Upper lobe of right lung (tissue), 1 donor: Measurements from ENCODE around the gene IGSF3. TPM values are rescaled to one million over a fixed set of nuclear protein-coding genes. Genes with fewer than 3 reads are reported as not detected.

Experiments used
- ATAC-seq: fragments of 200-7000 bp; cut with Tn5 transposase; one replicate; pipeline ENCODE4 v1.9.1; 2020; ENCODE audit warnings: mild to moderate bottlenecking, moderate library complexity
- DNase-seq: peaks from one replicate; pipeline ENCODE4 v3.0.0-alpha.2; 2020
- H3K27ac ChIP-seq: fragments of 200-600 bp; one replicate; pipeline ENCODE4 v1.8.0; 2022
- H3K27me3 ChIP-seq: fragments of 200-600 bp; one replicate; pipeline ENCODE4 v1.8.0; 2022; ENCODE audit warnings: mild to moderate bottlenecking
- H3K36me3 ChIP-seq: fragments of 200-600 bp; one replicate; pipeline ENCODE4 v1.8.0; 2022
- H3K4me1 ChIP-seq: fragments of 200-600 bp; one replicate; pipeline ENCODE4 v1.8.0; 2022
- H3K4me3 ChIP-seq: fragments of 200-600 bp; one replicate; pipeline ENCODE4 v1.8.0; 2022; ENCODE audit warnings: mild to moderate bottlenecking
- H3K9me3 ChIP-seq: fragments of 200-600 bp; one replicate; pipeline ENCODE4 v1.8.0; 2022
- intact Hi-C: fragments of 100-400 bp; cut with DNase I; formaldehyde crosslinking; loops from one replicate; pipeline ENCODE4 v1.11.0; 2022
- total RNA-seq: library from RNA; stranded (reverse); fragmentation: NEBNext Ultra II Directional; extraction: Animal tissue kit (Norgen Biotek cat#: 25700); gene quantifications from one replicate; pipeline ENCODE4 v1.2.1, GENCODE V29; 2021
- TF ChIP-seq, protein P1 (sequence below): fragments of 200-600 bp; IDR thresholded peaks from one replicate; pipeline ENCODE4 v1.8.0; 2022; ENCODE audit warnings: antibody characterized with exemption
- donor health status: DM: no; HTN: yes; CAD: no; lungs with severe emphysema.

Gene IGSF3
- total RNA-seq, 1 donor from 2014 or later: 20.1 TPM

DNA sequence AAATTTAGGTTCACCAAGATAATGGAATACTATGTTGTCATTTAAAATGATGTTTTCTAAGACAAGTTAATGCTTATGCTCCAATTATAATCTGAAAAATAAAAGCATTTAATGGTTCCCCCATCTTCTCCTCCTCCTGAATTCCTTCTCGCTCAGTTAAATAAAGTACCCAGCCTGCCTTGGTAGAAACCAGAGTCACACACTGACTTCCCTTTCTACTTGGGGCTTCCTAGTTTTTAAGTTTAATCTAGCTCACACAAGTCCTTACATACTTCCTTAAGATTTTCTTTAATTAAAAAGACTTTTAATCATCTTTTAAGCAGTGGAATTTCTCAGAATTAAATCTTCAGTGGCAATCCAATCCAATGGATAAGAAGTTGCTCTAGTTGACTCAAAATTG, 129.6 kb downstream of the IGSF3 start:
- TF ChIP-seq, protein P1, sequence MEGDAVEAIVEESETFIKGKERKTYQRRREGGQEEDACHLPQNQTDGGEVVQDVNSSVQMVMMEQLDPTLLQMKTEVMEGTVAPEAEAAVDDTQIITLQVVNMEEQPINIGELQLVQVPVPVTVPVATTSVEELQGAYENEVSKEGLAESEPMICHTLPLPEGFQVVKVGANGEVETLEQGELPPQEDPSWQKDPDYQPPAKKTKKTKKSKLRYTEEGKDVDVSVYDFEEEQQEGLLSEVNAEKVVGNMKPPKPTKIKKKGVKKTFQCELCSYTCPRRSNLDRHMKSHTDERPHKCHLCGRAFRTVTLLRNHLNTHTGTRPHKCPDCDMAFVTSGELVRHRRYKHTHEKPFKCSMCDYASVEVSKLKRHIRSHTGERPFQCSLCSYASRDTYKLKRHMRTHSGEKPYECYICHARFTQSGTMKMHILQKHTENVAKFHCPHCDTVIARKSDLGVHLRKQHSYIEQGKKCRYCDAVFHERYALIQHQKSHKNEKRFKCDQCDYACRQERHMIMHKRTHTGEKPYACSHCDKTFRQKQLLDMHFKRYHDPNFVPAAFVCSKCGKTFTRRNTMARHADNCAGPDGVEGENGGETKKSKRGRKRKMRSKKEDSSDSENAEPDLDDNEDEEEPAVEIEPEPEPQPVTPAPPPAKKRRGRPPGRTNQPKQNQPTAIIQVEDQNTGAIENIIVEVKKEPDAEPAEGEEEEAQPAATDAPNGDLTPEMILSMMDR: no peak
- intact Hi-C loops: no loop called here
- Histone ChIP-seq H3K9me3 (no peaks in the 10 kb centered on the region), H3K4me3 (no peak overlapping the region), H3K36me3 (peaks cover 53% of the 10 kb centered on the region), H3K27me3 (no peaks in the 10 kb centered on the region), H3K27ac (no peak overlapping the region), H3K4me1 (no peaks in the 10 kb centered on the region)
- ATAC-seq (peak; percentile 41), DNase-seq (no peak)

DNA sequence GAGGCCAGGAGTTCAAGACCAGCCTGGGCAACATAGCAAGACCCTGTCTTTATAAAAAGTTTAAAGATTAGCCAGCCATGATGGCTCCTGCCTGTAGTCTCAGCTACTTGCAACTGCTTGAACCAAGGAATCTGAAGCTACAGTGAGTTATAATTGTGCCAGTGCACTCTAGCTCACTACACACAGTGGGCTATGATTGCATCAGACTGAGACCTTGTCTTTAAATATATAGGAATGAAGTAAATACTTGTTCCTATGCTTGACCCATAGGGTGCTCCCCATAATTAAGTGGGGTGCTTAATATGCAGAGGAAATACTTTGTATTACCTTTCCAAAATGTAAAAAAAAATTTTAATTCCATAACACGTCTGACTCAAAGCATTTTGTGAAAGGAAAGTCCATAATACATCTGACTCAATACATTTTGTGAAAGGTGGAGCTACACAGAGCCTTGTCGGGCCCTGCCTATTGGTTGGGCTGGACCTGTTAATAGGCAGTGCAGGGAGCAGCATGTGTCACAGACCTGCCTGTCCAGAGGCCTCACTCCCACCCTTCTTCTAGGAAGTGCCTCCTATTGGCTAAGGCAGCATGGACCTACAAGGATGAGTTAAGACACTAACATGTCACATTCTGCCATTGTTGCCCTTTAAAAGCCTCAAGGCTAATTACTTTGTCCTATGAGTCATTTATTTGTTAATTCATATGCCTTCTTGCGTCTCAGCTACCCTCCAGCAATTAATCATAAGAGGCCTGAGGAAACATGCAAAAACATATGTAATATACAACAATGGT, 130.3 kb downstream of the IGSF3 start:
- intact Hi-C loops: no loop called here
- TF ChIP-seq, protein P1: no peak

GRCh38 chr1:116534014-116534739, 133.4 kb downstream of the IGSF3 start:
- intact Hi-C loops: no loop called here
- H3K36me3 ChIP-seq: peaks cover 30% of the 10 kb centered on the region
- H3K9me3 ChIP-seq: no peaks in the 10 kb centered on the region
- no peaks in the 10 kb centered on the region for H3K27me3 ChIP-seq
- no peak for DNase-seq
- H3K4me3 ChIP-seq: no peak overlapping the region
- TF ChIP-seq, protein P1: no peak
- H3K27ac ChIP-seq: no peak overlapping the region
- H3K4me1 ChIP-seq: no peaks in the 10 kb centered on the region
- ATAC-seq: no peak

More for the DNA sequence above, 130.3 kb downstream of the IGSF3 start:
- DNase-seq (no peak), ATAC-seq (peak; percentile 44)
- Histone ChIP-seq H3K4me1 (no peaks in the 10 kb centered on the region), H3K36me3 (peaks cover 48% of the 10 kb centered on the region), H3K27ac (no peak overlapping the region), H3K4me3 (no peak overlapping the region), H3K27me3 (no peaks in the 10 kb centered on the region), H3K9me3 (no peaks in the 10 kb centered on the region)

DNA sequence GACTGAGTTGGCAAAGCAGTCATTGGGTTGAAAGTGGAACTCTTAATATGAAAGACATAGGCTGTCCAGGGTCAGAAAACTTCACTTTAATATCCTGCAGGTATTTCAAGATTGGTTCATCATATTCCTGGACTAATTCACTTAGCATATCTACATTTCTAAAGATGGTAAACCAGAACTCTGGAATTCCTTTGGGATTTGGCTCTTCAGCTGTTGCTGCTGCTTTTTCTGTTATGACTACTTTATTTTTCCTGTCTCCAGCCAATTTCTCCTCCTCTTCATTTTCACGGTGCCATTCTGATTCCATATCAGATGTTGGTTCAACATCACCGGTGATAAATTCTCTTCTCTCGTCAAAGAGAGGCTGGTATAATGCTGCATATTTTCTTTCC, 134.1 kb downstream of the IGSF3 start:
- intact Hi-C loops: no loop called here
- H3K27ac ChIP-seq: no peak overlapping the region
- no peaks in the 10 kb centered on the region for H3K4me1 ChIP-seq
- DNase-seq (no peak), ATAC-seq (no peak)
- H3K4me3 ChIP-seq: no peak overlapping the region
- no peaks in the 10 kb centered on the region for H3K27me3 ChIP-seq
- TF ChIP-seq, protein P1: no peak
- H3K9me3 ChIP-seq: no peaks in the 10 kb centered on the region
- peaks cover 25% of the 10 kb centered on the region for H3K36me3 ChIP-seq

DNA sequence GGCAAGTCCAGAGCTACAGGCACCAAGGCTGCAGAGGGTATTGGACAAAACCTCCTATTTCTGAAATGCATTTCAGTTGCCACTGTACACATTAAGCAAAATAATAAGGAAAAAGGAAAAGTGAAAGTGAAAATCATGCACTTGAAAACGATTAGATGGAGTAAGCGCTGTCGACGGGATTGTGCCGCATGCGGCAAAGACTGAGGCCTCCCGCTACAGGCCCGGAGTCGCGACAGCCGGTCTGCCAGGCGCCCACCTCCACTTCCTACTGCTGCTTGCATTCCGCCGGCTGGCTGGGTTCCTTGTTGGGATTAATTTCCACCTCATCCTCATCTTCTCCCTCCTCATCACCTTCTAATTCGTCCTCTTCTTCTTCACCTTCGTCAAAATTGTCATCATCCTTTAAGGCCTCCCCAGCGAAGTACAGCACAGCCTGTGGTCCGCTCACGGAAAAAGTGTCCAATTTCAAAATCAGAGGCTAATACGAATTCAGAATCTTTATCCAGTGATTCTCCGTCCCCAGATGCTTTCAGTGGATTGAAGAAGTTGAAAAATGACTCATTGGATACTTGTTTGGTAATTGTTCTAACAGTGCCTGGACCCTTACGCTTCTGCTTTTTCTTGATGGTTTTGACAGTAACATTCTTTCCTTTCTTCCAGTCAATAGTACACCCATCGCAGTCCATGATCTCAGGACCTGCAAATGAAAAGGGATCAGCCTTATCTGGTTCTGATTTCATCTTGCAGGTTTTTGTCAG, 134.7 kb downstream of the IGSF3 start:
- H3K27ac ChIP-seq: no peak overlapping the region
- no peak for DNase-seq

More for the DNA sequence above, 134.7 kb downstream of the IGSF3 start:
- H3K27me3 ChIP-seq: no peaks in the 10 kb centered on the region
- peaks cover 25% of the 10 kb centered on the region for H3K36me3 ChIP-seq
- no peak overlapping the region for H3K4me3 ChIP-seq
- no peaks in the 10 kb centered on the region for H3K4me1 ChIP-seq
- intact Hi-C loops: no loop called here
- TF ChIP-seq, protein P1: no peak
- H3K9me3 ChIP-seq: no peaks in the 10 kb centered on the region
- ATAC-seq: peak; percentile 68
